GDM1 (cell line): ENCODE measurements around the gene SCG2.
"Not testable (repeated sequence)": the region's sequence is repeated elsewhere in the genome, so short reads cannot be mapped to it uniquely, and the experiment has no call there.

Source experiments
- DNase-seq: peaks from one replicate; lab custom pipeline; 2025; lab: John Stamatoyannopoulos, UW

SCG2 gene

GRCh38 chr2:223611061-223611460, 8.9 kb upstream of the SCG2 start:
- DNase-seq = no peak

GRCh38 chr2:223607476-223607875, 5.3 kb upstream of the SCG2 start:
- DNase-seq = no peak

- DNase-seq = no peak
Measured at GRCh38 chr2:223606946-223607345, 4.8 kb upstream of the SCG2 start.

GRCh38 chr2:223604231-223604630, 2.1 kb upstream of the SCG2 start:
- no peak for DNase-seq

- no peak for DNase-seq
Measured at GRCh38 chr2:223602972-223603371, 811 bp upstream of the SCG2 start.

GRCh38 chr2:223601018-223601417, 1.1 kb downstream of the SCG2 start:
- DNase-seq = no peak

- DNase-seq = no peak
Measured at GRCh38 chr2:223599640-223600380, 2.4 kb downstream of the SCG2 start.

GRCh38 chr2:223598994-223599639, 3.0 kb downstream of the SCG2 start:
- no peak for DNase-seq

GRCh38 chr2:223597076-223597475, 5.1 kb downstream of the SCG2 start:
- DNase-seq = no peak

- no peak for DNase-seq
Measured at GRCh38 chr2:223596208-223596607, 6.0 kb downstream of the SCG2 start.

GRCh38 chr2:223594831-223595230, 7.3 kb downstream of the SCG2 start:
- no peak for DNase-seq

GRCh38 chr2:223594259-223594658, 7.9 kb downstream of the SCG2 start:
- DNase-seq = no peak

- not testable (repeated sequence) for DNase-seq
Measured at GRCh38 chr2:223592689-223593088, 9.5 kb downstream of the SCG2 start.

- no peak for DNase-seq
Measured at GRCh38 chr2:223591596-223591995, 10.6 kb downstream of the SCG2 start.

- no peak for DNase-seq
Measured at GRCh38 chr2:223590964-223591363, 11.2 kb downstream of the SCG2 start.

- no peak for DNase-seq
Measured at GRCh38 chr2:223589901-223590300, 12.3 kb downstream of the SCG2 start.

- no peak for DNase-seq
Measured at GRCh38 chr2:223588251-223588650, 13.9 kb downstream of the SCG2 start.

- no peak for DNase-seq
Measured at GRCh38 chr2:223587301-223587700, 14.9 kb downstream of the SCG2 start.

- DNase-seq = no peak
Measured at GRCh38 chr2:223586261-223586660, 15.9 kb downstream of the SCG2 start.

- DNase-seq = no peak
Measured at GRCh38 chr2:223585666-223586065, 16.5 kb downstream of the SCG2 start.

GRCh38 chr2:223582001-223582400, 20.2 kb downstream of the SCG2 start:
- DNase-seq = no peak

GRCh38 chr2:223580951-223581350, 21.2 kb downstream of the SCG2 start:
- DNase-seq = no peak

GRCh38 chr2:223578846-223579245, 23.3 kb downstream of the SCG2 start:
- DNase-seq = no peak

GRCh38 chr2:223576873-223577272, 25.3 kb downstream of the SCG2 start:
- DNase-seq = no peak
